ENCODE results near the gene CCL17.
"Not testable (repeated sequence)": the region's sequence is repeated elsewhere in the genome, so short reads cannot be mapped to it uniquely, and the experiment has no call there.

Gene CCL17

DNA sequence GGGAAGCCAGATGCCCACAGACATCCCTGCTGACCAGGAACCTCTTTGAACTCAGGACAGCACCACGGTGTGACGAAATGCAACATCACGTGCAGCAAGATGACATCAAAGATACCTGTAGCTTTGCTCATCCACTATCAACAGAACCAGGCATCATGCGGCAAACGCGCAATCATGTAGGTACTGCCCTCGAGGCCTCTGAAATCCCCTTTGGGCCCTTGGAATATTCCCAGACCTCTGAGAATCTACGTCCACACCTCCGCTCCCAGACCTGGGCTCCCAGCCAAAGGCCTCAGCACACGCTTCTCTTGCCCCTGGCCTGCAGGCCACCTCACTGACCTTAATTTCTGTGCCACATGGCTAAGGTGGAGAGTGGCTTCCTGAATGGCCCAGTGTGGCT lies 25.0 kb upstream of the CCL17 start:
- no peak for DNase-seq

DNA sequence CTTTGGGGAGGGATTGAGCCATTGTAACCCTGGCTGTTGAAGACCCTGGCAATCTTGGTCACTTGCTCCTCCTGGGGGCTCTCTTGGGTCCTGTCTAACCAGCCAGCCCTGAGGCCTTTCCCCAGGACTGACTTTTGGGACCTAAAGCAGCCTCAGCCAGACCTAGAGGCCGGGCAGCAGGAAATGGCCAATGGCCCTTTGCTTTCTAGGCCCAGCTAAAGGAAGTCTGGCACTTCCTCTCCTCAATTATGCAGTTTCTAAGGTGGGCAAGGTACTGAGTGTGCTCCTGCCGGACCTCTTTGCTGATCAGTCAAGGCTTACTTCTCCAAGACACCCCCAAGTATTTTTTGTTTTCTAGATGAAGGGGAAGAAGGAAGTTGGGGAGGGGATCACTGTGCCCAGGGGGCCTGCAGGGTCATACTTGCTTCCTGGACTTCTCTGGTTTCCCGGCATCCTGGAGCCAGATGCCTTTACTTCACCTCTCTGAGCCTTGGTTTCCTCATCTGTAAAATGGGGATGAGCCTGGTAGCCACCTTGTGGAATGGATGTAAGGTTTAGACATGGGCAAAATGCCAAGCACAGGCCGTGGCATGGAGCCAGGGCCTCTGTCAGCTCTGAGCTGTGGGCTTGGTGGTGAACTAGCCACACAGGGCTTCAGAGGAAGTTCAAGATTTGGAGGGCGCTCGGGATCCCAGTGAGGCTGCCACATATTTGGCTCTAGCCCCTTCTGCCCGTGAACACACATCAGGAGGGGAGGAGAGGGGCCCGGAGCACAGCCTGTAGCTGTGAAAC lies 23.7 kb upstream of the CCL17 start:
- no peak for DNase-seq

DNA sequence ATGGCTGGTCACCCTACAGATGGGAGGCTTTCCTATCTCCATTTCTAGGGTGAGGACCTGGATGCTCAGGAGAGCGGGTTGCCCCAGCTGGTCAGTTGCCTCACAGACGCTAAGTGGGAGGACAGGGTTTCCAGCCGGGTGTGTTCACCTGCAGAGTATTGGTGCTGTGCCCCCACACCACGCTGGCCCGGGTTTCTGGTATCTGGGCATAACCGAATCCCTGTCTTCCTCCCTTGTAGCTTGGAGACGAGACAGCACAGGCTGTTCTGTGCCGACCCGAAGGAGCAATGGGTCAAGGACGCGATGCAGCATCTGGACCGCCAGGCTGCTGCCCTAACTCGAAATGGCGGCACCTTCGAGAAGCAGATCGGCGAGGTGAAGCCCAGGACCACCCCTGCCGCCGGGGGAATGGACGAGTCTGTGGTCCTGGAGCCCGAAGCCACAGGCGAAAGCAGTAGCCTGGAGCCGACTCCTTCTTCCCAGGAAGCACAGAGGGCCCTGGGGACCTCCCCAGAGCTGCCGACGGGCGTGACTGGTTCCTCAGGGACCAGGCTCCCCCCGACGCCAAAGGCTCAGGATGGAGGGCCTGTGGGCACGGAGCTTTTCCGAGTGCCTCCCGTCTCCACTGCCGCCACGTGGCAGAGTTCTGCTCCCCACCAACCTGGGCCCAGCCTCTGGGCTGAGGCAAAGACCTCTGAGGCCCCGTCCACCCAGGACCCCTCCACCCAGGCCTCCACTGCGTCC lies 22.6 kb upstream of the CCL17 start:
- DNase-seq, result no peak

DNA sequence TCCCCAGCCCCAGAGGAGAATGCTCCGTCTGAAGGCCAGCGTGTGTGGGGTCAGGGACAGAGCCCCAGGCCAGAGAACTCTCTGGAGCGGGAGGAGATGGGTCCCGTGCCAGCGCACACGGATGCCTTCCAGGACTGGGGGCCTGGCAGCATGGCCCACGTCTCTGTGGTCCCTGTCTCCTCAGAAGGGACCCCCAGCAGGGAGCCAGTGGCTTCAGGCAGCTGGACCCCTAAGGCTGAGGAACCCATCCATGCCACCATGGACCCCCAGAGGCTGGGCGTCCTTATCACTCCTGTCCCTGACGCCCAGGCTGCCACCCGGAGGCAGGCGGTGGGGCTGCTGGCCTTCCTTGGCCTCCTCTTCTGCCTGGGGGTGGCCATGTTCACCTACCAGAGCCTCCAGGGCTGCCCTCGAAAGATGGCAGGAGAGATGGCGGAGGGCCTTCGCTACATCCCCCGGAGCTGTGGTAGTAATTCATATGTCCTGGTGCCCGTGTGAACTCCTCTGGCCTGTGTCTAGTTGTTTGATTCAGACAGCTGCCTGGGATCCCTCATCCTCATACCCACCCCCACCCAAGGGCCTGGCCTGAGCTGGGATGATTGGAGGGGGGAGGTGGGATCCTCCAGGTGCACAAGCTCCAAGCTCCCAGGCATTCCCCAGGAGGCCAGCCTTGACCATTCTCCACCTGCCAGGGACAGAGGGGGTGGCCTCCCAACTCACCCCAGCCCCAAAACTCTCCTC lies 21.9 kb upstream of the CCL17 start:
- DNase-seq, result no peak

DNA sequence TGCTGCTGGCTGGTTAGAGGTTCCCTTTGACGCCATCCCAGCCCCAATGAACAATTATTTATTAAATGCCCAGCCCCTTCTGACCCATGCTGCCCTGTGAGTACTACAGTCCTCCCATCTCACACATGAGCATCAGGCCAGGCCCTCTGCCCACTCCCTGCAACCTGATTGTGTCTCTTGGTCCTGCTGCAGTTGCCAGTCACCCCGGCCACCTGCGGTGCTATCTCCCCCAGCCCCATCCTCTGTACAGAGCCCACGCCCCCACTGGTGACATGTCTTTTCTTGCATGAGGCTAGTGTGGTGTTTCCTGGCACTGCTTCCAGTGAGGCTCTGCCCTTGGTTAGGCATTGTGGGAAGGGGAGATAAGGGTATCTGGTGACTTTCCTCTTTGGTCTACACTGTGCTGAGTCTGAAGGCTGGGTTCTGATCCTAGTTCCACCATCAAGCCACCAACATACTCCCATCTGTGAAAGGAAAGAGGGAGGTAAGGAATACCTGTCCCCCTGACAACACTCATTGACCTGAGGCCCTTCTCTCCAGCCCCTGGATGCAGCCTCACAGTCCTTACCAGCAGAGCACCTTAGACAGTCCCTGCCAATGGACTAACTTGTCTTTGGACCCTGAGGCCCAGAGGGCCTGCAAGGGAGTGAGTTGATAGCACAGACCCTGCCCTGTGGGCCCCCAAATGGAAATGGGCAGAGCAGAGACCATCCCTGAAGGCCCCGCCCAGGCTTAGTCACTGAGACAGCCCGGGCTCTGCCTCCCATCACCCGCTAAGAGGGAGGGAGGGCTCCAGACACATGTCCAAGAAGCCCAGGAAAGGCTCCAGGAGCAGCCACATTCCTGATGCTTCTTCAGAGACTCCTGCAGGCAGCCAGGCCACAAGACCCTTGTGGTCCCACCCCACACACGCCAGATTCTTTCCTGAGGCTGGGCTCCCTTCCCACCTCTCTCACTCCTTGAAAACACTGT lies 21.0 kb upstream of the CCL17 start:
- DNase-seq, result no peak

DNA sequence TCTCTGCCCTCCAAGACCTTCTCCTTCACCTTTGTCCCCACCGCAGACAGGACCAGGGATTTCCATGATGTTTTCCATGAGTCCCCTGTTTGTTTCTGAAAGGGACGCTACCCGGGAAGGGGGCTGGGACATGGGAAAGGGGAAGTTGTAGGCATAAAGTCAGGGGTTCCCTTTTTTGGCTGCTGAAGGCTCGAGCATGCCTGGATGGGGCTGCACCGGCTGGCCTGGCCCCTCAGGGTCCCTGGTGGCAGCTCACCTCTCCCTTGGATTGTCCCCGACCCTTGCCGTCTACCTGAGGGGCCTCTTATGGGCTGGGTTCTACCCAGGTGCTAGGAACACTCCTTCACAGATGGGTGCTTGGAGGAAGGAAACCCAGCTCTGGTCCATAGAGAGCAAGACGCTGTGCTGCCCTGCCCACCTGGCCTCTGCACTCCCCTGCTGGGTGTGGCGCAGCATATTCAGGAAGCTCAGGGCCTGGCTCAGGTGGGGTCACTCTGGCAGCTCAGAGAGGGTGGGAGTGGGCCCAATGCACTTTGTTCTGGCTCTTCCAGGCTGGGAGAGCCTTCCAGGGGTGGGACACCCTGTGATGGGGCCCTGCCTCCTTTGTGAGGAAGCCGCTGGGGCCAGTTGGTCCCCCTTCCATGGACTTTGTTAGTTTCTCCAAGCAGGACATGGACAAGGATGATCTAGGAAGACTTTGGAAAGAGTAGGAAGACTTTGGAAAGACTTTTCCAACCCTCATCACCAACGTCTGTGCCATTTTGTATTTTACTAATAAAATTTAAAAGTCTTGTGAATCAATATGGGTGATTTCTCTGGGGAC lies 20.1 kb upstream of the CCL17 start:
- no peak for DNase-seq

DNA sequence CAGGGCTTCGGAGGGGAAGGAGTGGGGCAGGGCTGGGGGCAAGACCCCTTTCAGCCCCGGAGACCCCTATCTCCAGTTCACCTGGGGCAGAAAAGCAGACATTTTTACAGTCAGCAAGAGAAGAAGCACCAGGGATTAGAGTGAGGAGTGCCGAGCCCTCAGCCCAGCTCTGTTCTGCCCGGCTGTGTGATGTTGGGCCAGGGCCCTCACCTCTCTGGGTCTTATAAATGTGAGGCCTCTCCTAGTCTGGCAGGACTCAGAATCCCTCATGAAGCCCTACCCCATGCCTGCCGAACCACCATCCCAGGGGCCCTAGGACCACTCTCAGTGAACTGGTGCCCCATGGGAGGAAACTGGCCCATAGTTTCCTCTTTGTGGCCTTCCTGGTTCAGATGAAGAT lies 19.5 kb upstream of the CCL17 start:
- no peak for DNase-seq

DNA sequence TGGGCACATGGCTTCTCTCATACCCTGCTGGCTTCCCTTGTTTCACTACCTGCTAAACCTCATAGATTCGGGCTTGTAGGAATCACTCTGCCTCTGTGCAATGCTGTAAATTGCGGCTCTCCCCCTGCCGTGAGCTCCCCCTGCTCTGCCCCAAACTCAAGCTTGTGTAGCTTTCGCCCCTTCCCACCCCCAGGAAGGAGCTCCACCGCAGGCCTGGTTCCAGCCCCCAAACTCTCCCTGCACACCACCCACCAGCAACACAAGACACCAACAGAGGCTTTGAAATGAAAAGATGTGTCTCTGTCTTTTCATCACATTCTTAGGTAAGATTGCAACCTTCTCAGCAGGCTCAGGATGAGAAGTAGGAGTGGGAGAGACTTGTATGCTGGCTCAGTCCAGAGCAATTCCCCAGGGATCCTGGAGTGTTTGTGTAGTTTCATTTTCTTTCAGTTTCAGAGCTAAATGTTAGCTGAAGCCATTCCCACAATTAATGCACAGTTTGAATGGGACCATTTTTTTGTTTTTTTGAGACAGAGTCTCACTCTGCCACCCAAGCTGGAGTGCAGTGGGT lies 18.1 kb upstream of the CCL17 start:
- no peak for DNase-seq

DNA sequence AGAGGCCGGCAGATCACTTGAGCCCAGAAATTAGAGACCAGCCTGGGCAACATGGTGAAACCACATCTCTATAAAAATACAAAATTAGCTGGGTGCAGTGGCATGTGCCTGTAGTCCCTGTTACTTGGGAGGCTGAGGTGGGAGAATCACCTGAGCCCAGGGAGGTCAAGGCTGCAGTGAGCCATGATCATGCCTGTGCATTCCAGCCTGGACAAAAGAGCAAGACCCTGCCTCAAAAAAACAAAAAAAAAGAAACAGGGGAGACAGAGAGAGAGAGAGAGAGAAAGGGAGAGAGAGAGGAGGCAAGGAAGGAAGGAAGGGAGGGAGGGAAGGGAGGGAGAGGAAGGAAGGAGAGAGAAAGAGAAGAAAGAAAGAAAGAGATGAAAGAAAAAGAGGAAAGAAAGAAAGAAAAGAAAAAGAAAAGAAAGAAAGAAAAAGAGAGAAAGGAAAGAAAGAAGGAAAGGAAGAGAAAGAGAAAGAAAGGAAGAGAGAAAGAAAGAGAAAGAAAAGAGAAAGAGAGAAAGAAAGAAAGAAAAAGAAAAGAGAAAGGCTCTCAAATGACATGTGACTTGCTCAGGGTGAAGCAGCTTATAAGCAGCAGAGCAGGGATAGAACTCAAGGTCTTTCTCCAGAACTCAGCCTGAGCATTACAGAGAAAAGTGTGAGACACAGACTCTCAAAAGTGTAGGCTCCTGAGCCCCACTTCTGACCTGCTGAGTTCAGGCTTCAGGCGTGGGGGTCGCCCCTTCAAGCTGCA lies 16.8 kb upstream of the CCL17 start:
- DNase-seq, result no peak

DNA sequence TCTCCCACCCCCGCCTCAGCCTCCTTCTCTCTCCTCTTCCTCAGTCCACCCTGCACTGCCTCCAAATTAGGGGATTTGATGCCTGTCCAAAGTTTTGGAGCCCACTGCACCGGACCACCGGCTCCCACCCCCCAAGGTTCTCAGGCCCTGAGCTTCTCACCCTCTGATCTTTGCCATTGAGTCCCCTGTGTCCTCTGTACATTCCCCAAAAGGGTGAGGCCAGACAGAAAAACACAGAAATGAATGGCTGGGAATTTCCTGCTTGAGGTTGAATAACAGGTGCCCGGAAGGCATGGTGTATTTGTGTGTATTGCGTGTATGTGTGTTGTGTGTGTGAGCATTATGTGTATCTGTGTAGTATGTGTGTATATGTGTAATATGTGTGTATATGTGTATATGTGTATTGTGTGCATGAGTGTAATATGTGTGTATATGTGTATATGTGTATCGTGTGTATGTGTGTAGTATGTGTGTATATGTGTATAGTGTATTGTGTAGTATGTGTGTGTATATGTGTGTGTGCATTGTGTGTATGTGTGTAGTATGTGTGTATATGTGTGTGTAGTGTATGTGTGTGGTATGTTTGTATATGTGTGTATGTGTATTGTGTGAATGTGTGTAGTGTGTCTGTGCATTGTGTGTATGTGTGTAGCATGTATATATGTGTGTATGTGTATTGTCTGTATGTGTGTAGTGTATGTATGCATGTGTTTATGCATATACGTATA lies 16.0 kb upstream of the CCL17 start:
- DNase-seq, result no peak

DNA sequence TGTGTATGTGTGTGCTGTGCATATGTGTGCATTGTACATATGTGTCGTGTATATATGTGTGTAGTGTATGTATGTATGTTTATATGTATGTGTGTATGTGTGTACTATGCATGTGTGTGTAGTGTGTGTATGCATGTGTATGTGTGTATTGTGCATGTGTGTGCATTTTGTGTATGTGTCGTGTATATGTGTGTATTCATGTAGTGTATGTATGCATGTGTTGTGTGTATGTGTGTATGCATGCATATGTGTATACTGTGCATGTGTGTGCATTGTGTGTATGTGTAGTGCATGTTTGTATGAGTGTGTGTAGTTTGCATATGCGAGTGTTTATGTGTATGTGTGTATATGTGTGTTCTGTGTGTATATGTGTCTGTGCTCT lies 15.5 kb upstream of the CCL17 start:
- DNase-seq, result no peak

DNA sequence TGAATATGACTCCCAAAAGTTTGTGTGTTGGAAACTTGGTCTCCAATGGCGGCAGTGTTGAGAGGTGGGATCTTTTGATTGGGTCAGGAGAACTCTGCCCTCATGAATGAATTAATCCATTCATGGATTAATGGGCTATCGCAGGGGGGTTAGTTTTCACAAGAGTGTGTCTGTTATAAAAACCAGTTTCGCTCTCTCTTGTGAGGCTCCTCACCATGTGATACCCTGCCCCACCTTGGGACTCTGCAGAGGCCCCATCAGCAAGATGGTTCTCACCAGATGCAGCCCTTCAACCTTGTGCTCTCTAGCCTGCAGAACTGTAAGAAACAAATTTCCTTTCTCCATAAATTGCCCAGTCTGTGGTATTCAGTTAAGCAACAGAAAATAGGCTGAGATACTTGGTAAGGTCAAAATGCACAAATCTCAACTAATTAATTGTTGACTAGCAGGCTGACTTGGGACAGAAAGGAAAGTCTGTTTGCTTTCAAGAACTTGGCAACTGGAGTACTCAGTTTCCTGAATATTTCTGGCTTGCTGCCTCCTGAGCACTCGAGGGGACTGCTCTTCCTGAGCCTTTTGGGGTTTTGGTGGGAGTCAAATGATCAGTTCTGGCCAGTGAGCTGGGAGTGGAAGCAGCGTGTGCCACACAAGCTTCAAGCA lies 13.8 kb upstream of the CCL17 start:
- no peak for DNase-seq

DNA sequence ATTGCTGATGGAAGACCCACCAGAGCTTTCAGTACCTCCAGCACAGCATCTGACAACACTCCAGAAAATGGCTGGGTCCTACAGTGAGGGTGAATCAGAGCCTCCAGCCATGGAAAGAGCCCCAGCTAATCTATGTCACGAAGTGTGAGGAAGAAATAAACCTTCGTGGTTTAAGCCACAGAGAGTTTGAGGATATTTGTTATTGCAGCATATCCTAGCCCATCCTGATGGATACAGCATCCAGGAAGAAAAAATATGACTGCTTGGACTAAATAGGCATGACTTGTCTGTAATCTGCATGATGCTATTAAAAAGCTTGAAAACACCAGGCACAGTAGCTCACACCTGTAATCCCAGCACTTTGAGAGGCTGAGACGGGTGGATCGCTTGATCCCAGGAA lies 13.3 kb upstream of the CCL17 start:
- DNase-seq, result no peak

DNA sequence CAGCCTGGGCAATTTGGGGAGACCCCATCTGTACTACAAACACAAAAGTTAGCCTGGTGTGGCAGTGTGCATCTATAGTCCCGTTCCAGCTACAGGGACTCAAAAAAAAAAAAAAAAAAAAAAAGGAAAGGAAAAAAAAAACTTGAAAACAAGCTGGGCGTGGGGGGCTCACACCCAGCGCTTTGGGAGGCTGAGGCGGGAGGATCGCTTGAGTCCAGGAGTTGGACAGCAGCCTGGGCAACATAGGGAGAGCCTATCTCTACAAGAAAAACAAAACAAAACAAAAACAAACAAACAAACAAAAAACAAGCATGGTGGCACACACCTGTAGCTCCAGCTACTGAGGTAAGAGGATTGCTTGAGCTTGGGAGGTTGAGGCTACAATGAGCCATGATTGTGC lies 12.9 kb upstream of the CCL17 start:
- DNase-seq, result no peak

DNA sequence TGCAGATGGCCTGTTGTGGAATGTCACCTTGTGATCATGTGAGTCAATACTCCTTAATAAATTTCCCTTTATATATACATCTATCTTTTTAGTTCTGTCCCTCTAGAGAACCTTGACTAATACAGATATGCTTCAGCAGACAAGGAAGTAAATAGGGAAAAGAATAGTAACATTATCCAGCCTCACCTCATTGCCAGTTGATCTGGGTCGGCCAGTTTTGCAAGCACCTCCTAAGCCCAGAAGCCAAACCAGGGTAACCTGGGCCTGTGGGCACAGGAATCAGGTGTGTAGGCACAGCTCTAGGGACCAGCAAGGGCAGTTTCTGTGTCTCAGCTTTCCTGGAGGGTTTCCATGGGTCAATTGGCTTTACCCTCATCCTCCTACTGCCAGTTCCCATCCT lies 11.9 kb upstream of the CCL17 start:
- DNase-seq, result no peak

DNA sequence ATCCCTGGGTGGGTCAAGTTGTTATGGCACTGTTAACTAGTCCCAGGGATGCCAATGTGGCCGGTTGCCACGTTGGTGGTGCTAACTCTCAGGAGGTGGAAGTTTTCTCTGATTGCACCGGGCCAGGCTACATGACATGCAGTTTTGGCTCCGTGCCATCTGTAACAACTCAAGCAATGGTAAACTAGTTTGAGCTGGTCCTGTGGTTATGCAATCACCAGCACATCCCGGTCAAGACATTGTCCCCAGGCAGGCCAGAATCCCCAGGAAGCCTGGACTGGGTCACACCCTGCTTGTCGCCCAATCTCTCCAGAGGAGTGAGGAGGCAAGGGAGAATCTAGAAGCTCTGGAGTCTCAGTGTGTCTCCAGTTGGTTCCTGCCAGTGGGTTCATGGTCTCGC lies 10.1 kb upstream of the CCL17 start:
- DNase-seq, result no peak

DNA sequence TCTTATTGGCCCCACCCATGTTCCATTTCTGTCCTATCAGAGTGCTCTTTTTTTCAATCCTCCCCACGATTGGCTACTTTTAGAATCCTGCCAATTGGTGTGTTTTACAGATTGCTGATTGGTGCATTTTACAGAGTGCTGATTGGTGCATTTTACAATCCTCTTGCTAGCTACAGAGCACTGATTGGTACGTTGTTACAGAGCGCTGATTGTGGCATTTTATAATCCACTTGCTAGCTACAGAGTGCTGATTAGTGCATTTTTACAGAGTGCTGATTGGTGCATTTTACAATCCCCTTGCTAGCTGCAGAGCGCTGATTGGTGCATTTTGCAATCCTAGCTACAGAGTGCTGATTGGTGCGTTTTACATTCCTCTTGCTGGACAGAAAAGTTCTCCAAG lies 9.5 kb upstream of the CCL17 start:
- DNase-seq, result no peak

DNA sequence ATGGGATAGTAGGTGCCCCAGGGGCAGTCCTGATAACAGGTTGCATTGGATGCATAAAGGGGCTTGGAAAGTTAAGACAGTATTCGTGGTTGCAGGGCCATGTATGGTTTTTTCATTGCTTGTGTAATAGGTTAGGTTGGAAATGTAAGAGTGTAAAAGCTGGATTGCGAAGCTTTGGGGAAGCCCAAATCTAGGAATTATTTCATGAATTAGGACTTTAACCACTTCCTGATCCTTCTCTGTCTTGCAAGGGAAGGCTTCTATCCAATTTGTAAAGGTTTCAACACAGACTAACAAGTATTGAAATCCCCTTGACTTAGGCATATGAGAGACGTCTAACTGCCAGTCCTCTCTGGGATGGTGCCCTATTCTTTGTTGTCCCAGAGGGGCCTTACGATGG lies 7.8 kb upstream of the CCL17 start:
- DNase-seq, result no peak

DNA sequence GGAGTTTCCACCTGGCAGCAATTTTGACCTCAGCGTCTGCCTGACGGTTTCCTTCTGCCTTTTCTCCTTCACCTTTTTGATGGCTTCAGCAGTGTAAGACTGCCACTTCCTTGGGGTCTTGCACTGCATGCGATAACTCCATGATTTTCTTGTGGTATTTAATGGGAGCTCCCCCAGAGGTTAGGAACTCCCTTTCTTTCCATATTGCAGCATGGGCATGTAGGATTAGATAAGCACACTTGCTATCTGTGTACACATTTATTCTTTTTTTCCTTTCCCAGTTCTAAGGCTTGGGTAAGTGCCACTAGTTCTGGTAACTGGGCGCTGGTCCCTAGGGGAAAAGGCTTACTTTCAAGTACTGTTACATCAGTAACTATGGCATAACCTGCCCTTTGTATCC lies 7.1 kb upstream of the CCL17 start:
- DNase-seq, result not testable (repeated sequence)

Measured in NCI-H2029 treated with DMSO at 0.1 percent for 48 hours (cell line).